ENCODE results near the gene KNSTRN.

Gene KNSTRN

DNA sequence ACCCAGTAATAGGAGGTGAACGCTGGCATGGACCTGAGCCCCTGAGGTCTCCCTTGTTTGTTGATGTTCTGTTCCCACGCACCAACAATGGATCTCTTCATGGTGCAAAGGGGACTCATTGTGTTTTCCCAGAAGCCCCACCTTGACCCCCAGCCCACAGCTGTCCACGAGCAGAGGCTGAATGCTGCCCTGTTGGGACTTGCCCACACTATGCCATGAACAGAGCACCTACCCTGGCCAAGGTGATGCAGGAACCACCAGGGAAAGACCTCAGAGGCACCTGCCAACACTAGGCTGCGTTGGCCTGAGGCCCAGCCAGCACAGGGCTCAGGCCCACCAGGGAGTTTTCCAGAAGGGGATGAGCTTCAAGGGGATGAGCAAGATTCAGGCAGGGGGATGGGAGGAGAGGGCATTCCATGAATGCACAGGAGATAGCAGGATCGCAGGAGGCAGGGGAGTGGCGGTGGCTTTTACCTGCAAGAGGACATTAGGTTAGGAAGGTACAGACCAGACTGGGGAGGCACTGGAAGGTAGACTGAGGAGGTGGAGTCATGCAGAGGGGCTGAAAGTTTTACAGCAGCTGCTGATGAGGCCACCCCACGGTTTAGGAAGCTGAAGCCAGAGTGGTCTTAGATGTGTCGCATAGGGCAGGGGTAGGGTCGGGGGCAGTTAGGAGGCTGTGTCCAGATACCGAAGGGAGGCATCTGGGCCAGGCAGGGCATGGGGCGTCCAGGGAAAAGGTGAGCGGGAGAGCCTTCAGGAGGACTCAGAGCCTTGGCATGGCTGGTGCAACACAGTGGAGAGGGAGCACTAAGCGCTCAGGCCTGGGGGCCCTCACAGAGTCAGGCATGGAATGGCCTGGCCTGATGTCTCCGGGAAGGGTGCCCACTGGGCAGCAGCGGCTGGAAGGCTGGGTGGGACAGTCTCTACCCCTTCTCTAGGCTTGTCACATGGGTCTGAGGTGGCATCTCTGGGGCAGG is 35.7 kb upstream of the KNSTRN start:
- DNase-seq = no peak

DNA sequence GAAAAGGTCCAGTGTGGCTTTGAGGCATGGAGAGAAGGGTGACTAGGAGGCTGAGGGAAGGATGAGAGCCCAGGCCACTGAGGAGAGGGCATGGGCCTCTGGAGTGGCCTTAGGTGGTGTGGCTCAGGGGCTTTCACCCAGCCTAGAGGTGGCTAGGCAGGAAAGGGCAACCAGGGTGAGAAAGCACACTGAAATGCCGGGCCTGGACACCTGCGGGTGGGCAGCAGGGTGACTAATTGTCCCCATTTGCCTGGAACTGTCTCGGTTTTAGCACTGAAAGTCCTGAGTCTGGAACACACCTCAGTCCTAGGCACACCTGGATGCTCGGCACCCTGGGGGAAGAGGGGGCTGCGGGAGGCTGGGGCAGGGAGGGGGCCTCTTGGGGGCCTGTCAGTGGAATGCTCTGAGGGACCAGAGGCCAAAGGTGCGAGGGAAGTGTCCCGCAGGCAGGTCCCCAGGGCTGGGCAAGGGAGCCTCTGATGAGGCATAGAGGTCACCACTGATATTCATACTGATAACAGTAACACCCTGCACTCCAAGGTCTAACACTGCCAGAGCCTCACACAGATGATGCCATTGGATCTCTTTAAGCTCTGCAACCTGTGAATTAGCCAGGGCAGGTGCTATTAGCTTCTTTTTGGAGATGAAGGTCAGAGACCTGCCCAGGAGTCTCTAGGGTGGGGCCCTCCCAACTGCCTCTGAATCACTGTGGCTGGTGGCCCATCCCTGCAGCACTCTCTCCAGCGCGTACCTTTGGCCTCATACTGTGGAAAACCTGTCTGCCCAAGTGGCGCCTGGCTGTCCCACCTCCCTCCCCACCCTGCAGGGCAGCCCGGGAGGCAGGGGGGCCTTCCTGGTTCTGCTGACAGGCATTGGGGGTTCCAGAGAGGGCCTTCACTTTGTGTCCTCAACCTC is 34.7 kb upstream of the KNSTRN start:
- no peak for DNase-seq

DNA sequence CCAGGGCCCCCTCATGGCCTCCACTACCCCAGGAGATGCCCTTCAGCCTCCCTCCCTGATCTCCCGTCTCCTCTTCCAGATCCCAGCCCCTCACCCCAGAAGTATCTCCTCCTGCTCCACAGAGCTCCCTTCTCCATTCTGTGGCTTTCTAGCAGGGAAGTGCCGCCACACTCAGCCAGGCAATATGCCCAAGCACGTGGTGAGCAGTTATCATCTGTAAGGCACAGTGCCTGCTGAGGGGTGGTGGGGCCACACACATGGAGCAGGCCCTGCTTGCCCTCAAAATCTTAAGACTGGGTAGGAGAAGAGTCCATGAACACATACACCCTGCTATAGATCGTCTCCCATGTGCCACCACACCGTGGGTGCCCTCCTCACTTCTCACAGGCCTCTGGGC is 34.0 kb upstream of the KNSTRN start:
- DNase-seq = no peak

DNA sequence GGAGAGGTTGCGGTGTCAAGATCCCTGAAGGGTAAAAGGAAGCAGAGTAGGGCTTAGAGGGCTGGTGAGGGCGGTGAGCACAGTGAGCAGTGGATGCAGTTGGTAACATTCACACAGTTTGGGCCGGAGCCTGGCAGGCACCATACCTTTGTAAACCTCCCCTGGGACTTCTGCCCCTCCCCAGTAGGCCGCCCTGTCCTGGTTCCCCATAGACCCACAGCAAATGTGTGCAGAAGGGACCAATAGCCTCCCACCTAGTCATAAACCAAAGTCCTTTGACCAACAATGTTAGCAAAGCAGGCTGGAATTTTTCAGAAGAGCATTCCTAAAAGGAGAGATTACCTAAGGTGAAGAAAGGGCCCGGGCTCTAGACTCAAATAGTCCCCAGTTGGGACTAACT is 33.4 kb upstream of the KNSTRN start:
- DNase-seq = no peak

DNA sequence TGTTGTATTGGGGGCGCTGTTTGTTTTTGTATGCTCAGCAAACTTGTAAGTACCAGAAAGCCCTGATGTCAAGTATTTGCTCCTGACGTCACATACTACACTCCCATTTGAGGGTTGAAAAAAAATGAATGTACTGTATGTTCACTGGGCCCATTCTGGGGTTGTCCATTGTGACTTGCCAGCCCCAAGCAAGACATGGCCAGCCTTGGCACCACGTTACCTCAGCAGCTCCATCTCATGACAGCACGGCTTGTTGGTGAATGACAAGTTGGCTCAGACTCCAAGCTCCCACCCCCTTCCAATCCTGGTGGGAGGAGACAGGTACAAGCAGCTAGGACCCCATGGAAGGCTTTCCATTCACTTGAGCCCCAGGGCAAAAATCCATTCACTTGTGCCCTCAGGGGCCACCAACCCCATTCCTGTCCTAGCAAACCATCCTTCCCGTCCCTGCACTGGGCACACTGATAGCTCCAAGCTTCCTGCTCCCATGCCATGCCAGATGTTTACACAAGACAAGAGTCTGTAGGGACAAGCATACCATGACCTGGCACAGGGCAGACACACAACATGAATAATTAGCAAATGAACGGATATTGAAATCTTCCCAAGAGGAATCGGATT is 30.1 kb upstream of the KNSTRN start:
- no peak for DNase-seq

DNA sequence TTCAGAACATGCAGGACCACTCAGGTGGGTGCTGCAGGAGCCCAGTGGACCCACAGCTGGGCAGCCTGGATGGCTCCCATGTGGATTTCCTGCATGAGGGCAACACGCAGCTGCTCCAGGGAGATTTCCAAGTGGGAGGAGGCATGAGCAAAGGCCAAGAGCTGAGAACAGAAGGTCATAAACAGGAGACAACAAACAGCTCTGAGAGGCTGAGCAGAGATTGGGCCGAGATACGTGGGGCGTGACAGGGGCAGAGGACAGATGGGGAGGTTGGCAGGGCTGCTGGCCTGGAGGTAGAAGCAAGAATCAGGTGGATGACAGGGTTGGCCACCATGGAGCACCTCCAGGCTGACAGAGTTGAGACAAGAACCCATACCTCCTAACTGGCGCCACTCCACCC is 28.8 kb upstream of the KNSTRN start:
- DNase-seq = no peak

DNA sequence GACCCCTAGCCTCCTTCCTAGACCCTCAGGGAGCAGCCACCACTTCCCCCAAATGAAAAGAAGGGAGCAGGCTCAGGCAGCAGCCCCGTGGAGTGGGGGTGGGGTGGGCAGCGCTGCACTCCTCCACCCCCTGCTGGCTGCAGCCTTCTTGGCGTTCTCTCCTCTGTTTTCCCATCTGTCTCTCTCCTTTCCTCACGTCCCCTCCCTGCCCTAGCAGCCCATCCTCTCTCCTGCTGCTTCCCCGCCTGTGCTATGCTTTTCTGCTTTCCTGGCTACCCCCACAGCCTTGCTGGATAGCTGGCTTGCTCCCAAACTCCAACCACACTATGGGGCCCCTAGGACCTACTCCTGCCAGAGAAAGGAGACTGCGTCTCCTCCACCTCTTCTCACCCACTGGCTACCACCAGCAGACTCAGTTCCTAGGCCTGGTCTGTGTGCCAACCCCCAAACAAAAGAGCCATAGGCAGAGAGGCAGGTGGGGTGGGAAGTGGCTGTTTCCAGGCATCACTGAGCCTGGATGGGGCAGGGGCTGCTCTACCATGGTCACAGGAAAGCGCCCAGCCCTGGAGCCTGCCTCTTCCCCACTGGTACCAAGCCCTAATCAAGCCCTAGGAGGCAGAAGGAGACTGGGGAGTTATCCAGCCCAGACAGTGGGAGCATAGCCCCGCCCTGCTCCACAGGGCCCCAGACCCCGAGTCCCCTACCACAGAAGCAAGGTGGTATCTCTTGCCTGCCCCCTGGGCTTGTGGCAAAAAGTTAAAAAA is 27.9 kb upstream of the KNSTRN start:
- DNase-seq = no peak

DNA sequence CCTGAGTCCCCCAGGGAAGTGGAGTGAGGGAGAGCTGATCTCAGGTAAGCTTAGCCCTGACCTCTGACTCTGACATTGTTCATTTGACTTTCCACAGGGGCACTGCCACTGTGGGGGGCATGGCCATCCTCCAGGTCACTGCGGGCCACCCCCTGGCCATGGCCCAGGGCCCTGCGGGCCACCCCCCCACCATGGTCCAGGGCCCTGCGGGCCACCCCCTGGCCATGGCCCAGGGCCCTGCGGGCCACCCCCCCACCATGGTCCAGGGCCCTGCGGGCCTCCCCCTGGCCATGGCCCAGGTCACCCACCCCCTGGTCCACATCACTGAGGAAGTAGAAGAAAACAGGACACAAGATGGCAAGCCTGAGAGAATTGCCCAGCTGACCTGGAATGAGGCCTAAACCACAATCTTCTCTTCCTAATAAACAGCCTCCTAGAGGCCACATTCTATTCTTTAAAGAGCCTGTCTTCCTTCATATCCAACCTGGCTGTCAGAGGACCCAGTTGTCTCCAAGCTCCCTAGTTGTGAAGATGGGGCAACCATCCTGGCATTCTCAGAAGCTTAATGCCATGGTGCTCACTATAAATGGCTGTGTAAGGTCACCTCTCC is 26.4 kb upstream of the KNSTRN start:
- DNase-seq = no peak

DNA sequence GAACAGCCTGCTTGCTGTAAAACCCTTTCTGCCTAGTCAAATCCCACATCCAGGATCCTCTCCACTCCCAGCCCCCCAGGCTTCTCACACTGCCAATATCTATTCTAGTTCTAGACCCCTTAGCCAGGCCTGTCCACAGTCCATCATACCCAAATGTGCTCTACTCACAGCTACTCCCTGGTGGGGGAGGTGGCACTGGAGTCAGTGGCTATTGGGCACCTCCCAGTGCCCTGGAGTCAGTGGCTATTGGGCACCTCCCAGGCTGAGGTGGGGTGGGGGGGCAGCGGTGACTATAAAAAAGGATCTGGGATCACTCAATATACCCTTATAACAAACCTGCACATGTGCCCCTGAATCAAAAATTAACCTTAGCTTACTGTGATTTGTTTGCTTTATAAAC is 25.3 kb upstream of the KNSTRN start:
- DNase-seq = no peak

DNA sequence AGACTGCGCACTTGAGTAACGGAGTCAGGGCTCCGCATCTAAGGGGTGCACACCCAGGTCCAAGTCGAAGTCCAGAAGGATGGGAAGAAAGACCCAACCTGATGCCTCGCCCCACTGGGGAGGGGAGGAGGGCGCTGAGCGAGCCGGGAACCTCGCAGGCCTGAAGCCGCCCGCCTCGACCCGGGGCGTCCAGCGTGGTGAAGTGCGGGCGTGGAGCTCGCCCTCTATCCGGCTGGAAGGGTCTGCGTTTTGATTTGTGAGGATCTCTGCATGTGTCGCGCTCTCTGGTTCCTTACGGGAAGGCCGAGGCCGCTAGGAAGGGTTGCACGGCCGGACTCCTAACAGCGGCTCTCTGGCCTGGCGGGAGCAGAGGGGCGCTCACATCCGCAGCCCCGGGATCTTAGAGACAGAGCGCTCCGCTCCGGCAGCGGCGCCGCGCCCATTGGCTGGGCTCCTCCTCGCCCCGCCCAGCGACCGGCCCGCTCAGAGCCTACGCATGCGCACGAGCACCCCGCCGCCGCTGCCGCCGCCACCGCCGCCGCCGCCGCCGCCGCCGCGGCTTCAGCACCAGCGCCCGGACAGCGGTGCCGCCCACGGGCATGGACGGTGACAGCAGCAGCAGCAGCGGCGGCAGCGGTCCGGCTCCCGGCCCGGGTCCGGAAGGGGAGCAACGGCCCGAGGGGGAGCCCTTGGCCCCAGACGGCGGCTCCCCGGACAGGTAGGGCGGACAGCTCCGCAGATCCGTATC is 24.6 kb upstream of the KNSTRN start, which contains the start of gene DISP2:
TSS of gene DISP2 (plus strand) at position 497 of the 748 bp plus-strand sequence. CDS start at position 600, 103 bp downstream.
- DNase-seq = peak; percentile 92

DNA sequence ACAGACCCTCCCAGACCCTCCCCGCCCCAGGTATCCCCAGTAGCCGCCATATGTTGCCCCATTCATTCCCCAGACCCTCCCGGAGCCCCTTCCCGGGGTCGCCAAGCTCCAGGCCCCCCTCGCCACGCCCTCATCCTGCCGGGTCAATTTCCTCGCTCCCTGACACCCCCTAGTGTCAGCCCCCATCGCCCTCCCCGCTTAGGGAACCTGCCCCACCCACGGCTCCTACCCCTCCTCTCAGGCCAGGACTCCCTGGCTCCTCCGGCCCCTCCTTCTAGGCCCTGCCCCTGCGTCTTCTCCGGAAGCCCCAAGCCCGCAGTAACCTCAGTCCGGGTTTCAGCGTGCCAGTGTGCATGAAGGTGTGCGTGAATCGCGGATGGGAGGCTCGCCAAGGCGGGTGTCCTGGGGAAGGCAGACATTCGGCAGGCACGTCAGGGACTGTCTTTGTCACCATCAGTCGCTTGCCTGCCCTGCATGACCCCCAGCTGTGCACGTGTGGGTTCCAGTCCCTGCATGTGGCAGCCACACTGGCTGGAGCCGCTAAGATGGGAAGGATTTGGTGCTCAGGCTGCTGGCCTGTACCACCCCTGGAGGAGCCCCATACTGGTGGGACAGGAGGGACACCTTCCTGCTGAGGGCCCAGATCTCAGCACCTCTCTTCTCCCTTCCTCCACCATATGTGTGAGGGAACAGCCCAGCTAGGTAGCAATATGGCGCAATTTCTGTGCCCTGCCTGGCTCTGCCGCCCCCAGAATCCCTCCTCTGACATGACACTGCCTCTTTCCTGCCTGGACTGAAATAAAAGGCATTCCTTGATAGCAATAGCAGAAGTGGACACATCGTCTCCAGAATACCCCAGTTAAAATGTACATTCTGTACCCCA is 23.8 kb upstream of the KNSTRN start:
- DNase-seq = peak; percentile 64

DNA sequence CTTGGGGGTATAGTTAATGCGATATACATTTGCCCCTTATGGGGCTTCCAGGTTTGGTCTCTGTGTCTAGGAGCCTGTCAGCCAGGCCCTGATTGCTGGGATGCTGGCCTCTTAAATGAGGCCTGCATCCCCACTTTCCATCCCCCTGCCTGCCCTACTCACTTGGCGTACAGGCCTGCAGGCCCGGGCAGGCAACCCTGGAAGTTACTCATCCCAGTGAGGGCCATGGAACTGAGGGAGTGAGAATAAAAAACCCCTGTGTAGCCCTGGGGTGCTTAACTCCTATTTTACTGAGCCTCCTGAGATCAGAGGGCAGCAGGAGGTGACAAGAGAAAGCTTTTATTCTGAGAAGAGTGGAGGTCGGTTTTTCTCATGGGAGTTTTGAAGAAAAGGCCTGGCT is 22.5 kb upstream of the KNSTRN start:
- no peak for DNase-seq

DNA sequence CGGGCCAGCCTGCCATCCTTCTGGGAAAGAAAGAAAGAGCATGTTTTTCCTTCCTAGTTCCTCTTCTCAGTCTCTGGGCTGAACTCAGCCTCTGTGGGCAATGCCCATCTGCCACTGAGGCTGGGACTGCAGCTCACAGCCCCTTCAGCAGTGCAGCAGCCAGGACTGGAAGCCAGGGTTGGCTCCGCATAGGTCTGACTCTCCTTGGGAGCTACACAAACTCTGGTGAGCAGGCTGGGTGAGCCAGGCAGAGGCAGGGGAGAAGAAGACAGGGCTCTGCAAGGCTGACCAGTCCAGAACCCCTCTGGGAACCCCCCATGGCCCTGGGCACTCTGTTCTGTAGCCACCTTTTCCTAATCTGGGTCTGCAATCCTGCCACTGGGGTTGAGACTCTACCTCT is 20.9 kb upstream of the KNSTRN start:
- DNase-seq = no peak

DNA sequence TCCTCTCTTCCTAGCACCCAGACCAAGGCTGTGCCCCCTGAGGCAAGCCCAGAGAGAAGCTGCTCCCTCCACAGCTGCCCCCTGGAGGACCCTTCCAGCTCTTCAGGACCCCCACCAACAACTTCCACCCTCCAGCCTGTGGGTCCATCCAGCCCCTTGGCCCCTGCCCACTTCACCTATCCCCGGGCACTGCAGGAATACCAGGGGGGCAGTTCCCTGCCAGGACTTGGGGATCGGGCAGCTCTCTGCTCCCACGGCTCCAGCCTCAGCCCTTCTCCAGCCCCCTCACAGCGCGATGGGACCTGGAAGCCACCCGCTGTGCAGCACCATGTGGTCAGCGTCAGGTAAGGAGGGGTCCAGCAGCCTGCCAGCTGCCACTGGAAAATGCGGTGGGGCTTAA is 18.9 kb upstream of the KNSTRN start:
- DNase-seq = no peak

DNA sequence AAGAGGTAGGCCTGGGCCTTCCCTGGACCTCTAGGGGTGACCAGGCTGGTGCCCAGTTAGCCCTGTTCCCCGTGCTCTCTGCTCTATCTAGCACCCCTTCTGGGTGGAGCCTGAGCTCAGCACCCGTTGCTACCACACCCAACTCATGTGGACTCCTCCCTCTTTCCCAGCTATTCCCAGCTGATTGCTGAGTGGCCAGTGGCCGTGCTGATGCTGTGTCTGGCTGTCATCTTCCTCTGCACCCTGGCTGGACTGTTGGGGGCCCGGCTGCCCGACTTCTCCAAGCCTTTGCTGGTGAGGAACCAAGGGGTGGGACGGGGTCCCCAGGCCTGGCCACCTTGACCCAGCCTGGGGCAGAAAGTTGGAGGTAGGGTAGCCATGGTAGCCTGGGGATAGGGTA is 18.3 kb upstream of the KNSTRN start:
- no peak for DNase-seq

DNA sequence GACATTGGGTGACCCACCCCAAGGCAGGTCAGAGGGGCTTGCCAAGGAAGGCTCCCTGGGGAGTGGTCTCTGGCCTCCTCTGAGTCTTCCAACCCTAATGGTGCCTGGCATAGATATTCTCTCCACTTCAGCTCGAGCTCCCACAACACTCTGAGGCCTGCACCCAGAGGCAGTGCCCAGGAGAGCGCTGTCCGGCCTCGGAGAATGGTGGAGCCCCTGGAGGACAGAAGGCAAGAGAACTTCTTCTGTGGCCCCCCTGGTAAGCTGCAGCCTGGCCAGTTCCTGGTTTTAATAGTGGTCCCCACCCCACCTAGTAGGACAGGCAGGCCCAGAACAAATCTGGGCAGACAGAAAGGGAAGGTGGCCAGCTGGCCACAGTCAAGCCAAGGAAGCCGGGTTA is 17.5 kb upstream of the KNSTRN start:
- no peak for DNase-seq

DNA sequence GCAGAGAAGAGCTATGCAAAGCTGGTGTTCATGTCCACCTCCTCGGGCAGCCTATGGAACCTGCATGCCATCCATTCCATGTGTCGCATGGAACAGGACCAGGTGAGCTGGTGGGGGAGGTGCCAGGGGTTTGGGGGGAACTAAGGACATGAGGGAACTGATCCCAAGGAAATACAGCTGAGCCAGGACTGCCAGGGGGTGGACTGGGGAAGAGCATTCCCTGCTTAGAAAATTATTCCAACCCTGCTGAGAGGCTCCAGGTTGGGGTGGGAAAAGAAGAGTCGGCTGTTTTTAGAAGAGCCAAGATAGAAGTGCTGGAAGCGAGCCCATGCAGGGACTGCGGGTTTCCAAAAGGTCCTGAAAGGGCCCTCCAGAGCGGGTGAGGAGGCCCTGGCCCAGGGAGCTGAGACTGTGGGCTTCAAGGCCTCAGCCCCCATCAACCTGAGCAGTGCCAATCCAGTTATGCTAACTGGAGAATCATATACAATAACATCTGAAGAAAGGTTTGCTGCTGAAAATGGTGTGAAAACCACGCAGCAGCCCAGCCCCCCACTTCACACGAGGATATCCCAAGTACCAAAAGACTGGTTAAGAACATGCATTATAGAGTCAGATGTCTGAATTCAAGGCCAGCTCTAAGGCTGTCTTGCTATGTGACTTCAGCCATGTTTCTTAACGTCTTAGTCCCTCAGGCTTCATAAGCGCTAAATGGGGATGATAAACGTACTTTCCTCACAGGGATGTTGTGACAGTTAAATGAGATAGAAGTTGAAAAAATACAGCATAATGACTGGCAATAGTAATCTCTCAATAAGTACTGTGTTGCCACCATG is 16.7 kb upstream of the KNSTRN start:
- no peak for DNase-seq

DNA sequence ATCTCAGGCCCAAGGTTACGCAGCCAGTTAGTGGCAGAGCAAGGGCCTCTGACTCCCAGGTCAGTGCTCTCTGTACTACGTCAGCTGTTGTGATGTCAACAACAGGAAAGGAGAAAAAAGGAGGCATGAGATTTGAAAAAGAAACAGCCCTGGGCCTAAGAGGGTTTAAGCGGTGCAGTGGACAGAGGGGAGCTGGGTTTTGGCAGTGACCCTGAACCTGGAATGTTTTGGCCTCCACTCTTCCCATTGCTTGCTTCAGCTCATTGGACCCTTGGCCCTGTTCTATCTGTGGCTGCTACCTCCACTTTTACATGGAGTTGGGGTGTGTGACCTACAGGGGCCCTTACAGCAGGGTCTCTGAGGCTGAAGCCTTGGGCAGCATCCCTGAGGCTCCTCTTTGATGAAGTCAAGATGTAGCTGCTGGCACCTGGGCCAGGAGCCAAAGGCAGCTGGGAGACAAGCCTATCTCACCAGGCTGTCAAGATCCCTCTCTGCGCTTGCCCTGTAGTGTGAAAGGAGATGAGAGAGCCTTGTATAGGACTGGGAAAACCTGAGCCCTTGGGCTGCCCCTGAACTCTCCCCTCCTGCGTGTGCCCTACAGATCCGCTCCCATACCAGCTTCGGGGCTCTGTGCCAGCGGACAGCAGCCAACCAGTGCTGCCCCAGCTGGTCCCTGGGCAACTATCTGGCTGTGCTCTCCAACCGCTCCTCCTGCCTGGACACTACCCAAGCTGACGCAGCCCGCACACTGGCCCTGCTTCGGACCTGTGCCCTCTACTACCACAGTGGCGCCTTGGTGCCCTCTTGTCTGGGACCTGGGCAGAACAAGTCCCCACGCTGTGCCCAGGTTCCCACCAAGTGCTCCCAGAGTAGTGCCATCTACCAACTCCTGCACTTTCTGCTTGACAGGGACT is 15.8 kb upstream of the KNSTRN start:
- no peak for DNase-seq
